GM12878 (cell line): ENCODE data around the gene ROCK2. TPM values are rescaled to one million over a fixed set of nuclear protein-coding genes. Genes with fewer than 3 reads are reported as not detected.

ENCODE experiments used
- ATAC-seq: fragments of 200-7000 bp; cut with Tn5 transposase; 3 replicates; pipeline ENCODE4 v1.9.1; 2020; ENCODE audit warnings: mild to moderate bottlenecking, moderate library complexity
- BruUV-seq: library from RNA; stranded (reverse); fragments of 400-500 nt; replicated peaks from 2 replicates; lab custom pipeline; 2021; lab: Mats Ljungman, UMichigan
- CTCF ChIA-PET: fragments of 300-600 bp; sonication (Branson Sonifier 250); formaldehyde crosslinking; extraction: SDS; loops from one replicate; lab custom pipeline; 2021; ENCODE audit warnings: inconsistent platforms; lab: Yijun Ruan, JAX
- POLR2A ChIA-PET: fragments of 350-600 bp; formaldehyde crosslinking; extraction: SDS; loops from one replicate; lab custom pipeline; 2021; ENCODE audit warnings: inconsistent platforms; lab: Charles Lee
- RAD21 ChIA-PET: fragments of 300-600 bp; sonication (Branson Sonifier 250); formaldehyde crosslinking; loops from one replicate; lab custom pipeline; 2023; ENCODE audit warnings: antibody characterized with exemption; ENCODE audit not compliant: unreplicated experiment; lab: Charles Lee
- SMC1A ChIA-PET: fragments of 300-600 bp; sonication (Branson Sonifier 250); formaldehyde crosslinking; loops from one replicate; lab custom pipeline; 2023; ENCODE audit not compliant: unreplicated experiment, uncharacterized antibody; lab: Charles Lee
- DNase-seq: peaks from one replicate; pipeline ENCODE4 v3.0.0-alpha.2; 2011; ENCODE audit warnings: low read depth, low spot score
- FAIRE-seq: peaks from 3 replicates; lab custom pipeline; 2011; peaks lifted over from hg19 to GRCh38; lab: Jason Lieb, UNC
- H2AFZ ChIP-seq: 2 replicates; pipeline ENCODE4 v1.6.0; 2011; ENCODE audit warnings: low read depth, low read length, control low read depth; ENCODE audit not compliant: control insufficient read depth
- H3K27ac ChIP-seq: 2 replicates; pipeline ENCODE4 v1.5.1; 2011; ENCODE audit warnings: control low read depth; ENCODE audit not compliant: control insufficient read depth, insufficient read depth
- H3K27me3 ChIP-seq, 2 experiments: replicated peaks in 1 of 2; 2 replicates each; pipeline versions ENCODE4 v1.6.0 to v1.6.1; 2011; ENCODE audit warnings: low read length in 1 of 2; ENCODE audit not compliant: control insufficient read depth in 2 of 2, insufficient read depth in 2 of 2
- H3K36me3 ChIP-seq, 2 experiments: 2 replicates each; pipeline ENCODE4 v1.5.1; 2011; ENCODE audit warnings: low read length in 1 of 2; ENCODE audit not compliant: control insufficient read depth in 2 of 2, insufficient read depth in 2 of 2
- H3K4me1 ChIP-seq: 2 replicates; pipeline ENCODE4 v1.6.1; 2011; ENCODE audit warnings: mild to moderate bottlenecking, low read length, moderate library complexity, mixed read lengths; ENCODE audit not compliant: control insufficient read depth, insufficient read depth
- H3K4me2 ChIP-seq: 2 replicates; pipeline ENCODE4 v1.6.0; 2011; ENCODE audit warnings: control low read depth; ENCODE audit not compliant: control insufficient read depth, insufficient read depth
- H3K4me3 ChIP-seq: fragments of 200-600 bp; sonication (generic); 2 replicates; pipeline ENCODE4 v1.5.1; 2016
- H3K79me2 ChIP-seq: 2 replicates; pipeline ENCODE4 v1.6.0; 2011; ENCODE audit warnings: low read length; ENCODE audit not compliant: control insufficient read depth, insufficient read depth
- H3K9ac ChIP-seq: 2 replicates; pipeline ENCODE4 v1.8.0; 2011; ENCODE audit warnings: low read length, control low read depth, mixed read lengths; ENCODE audit not compliant: control insufficient read depth, insufficient read depth
- H3K9me3 ChIP-seq: replicated peaks from 3 replicates; pipeline ENCODE4 v1.5.1; 2011; ENCODE audit warnings: mild to moderate bottlenecking, low read length; ENCODE audit not compliant: control insufficient read depth, insufficient read depth
- H4K20me1 ChIP-seq: 2 replicates; pipeline ENCODE4 v1.6.0; 2011; ENCODE audit not compliant: control insufficient read depth, insufficient read depth
- CHD2 ChIP-seq: IDR thresholded peaks from 2 replicates; pipeline ENCODE4 v1.6.1; 2011; ENCODE audit warnings: low read depth, low read length, improper control_type of control experiment, borderline replicate concordance
- IKZF1 ChIP-seq: fragments of 450-650 bp; conservative IDR thresholded peaks from 2 replicates; pipeline ENCODE4 v1.6.1; 2017; ENCODE audit warnings: antibody characterized with exemption, mild to moderate bottlenecking
- JUND ChIP-seq: IDR thresholded peaks from 2 replicates; pipeline ENCODE4 v1.6.1; 2012; ENCODE audit warnings: low read depth, mild to moderate bottlenecking, low read length, improper control_type of control experiment, moderate library complexity
- KAT2A ChIP-seq: conservative IDR thresholded peaks from 2 replicates; pipeline ENCODE4 v1.6.1; 2011; ENCODE audit warnings: low read depth, low read length; ENCODE audit not compliant: control insufficient read depth
- NFYB ChIP-seq: IDR thresholded peaks from 2 replicates; pipeline ENCODE4 v1.6.1; 2011; ENCODE audit warnings: low read depth, mild to moderate bottlenecking, low read length, improper control_type of control experiment, moderate library complexity; ENCODE audit not compliant: insufficient read depth
- NR2C2 ChIP-seq: IDR thresholded peaks from 2 replicates; pipeline ENCODE4 v1.6.1; 2011; ENCODE audit warnings: borderline replicate concordance, low read depth; ENCODE audit not compliant: control insufficient read depth, insufficient read length
- PAX8 ChIP-seq: fragments of 450-650 bp; IDR thresholded peaks from 2 replicates; pipeline ENCODE4 v1.6.1; 2017; ENCODE audit warnings: mild to moderate bottlenecking, moderate library complexity
- POU2F2 ChIP-seq: IDR thresholded peaks from 3 replicates; pipeline ENCODE4 v1.6.1; 2011; ENCODE audit warnings: low read depth, mild to moderate bottlenecking, low read length, borderline replicate concordance
- SREBF2 ChIP-seq: IDR thresholded peaks from 2 replicates; pipeline ENCODE4 v1.6.1; 2012; ENCODE audit warnings: mild to moderate bottlenecking, low read length
- TCF12 ChIP-seq: IDR thresholded peaks from 2 replicates; pipeline ENCODE4 v1.6.1; 2011; ENCODE audit warnings: low read depth, mild to moderate bottlenecking, low read length
- USF1 ChIP-seq: IDR thresholded peaks from 2 replicates; pipeline ENCODE4 v1.6.1; 2011; ENCODE audit warnings: borderline replicate concordance, low read depth, mild to moderate bottlenecking, moderate library complexity, mixed read lengths, low read length; ENCODE audit not compliant: insufficient read depth; ENCODE audit errors: extremely low read length
- ZBED1 ChIP-seq: IDR thresholded peaks from 2 replicates; pipeline ENCODE4 v1.6.1; 2016; ENCODE audit warnings: borderline replicate concordance
- ZNF207 ChIP-seq: fragments of 450-650 bp; IDR thresholded peaks from 2 replicates; pipeline ENCODE4 v1.6.1; 2014; ENCODE audit warnings: antibody characterized with exemption, mild to moderate bottlenecking, borderline replicate concordance
- ZNF274 ChIP-seq: IDR thresholded peaks from one replicate; pipeline ENCODE4 v1.8.0; 2011; ENCODE audit not compliant: insufficient read length, insufficient read depth
- ZNF592 ChIP-seq: fragments of 450-650 bp; IDR thresholded peaks from 2 replicates; pipeline ENCODE4 v1.6.1; 2017; ENCODE audit warnings: mild to moderate bottlenecking, moderate library complexity
- WGBS: methylation state at CpG from one replicate; pipeline ENCODE4 v1.1.6; 2016; ENCODE audit warnings: low lambda C conversion rate; ENCODE audit not compliant: insufficient replicate concordance, insufficient coverage; ENCODE audit errors: missing lambda C conversion rate; 5-methylcytosine and 5-hydroxymethylcytosine counted together
- in situ Hi-C: fragments of 300-500 bp; cut with MboI; formaldehyde crosslinking; loops from 9 replicates; pipeline ENCODE4 v1.14.3; 2018; ENCODE audit warnings: mixed read lengths
- intact Hi-C: fragments of 100-400 bp; cut with micrococcal nuclease; formaldehyde crosslinking; loops from one replicate; pipeline ENCODE4 v1.14.2; 2022; ENCODE audit not compliant: unreplicated experiment
- polyA plus RNA-seq, 11 experiments: library from polyadenylated mRNA; depleted of rRNA in 4 of 11; unstranded in 6 of 11; stranded (reverse) in 5 of 11; fragments of >200 nt; fragmentation: Nextera tagmentation in 4 of 11; fragmentation: Illumina TruSeq in 1 of 11; extraction: Ambion mirVana in 4 of 11; extraction: Trizol in 1 of 11; gene quantifications; 1 replicate in 1 of 11; 2 replicates in 10 of 11; pipeline versions ENCODE4 v1.2.1 to v1.2.3, GENCODE V29; 2011 to 2016; ENCODE audit warnings: inconsistent platforms in 2 of 11, missing spikeins in 2 of 11, low read depth in 1 of 11
- total RNA-seq, 4 experiments: library from RNA; depleted of rRNA in 3 of 4; stranded (reverse); fragments of >200 nt in 3 of 4; fragmentation: Illumina TruSeq in 1 of 4; extraction: Trizol in 1 of 4; gene quantifications; 2 replicates each; pipeline versions ENCODE4 v1.2.1 to v1.2.3, GENCODE V29; 2013 to 2021

Gene ROCK2
- total and polyA plus RNA-seq, 10 of the 15 experiments (the other 5 are each of a cell fraction or from before 2014, with no cell fraction given) = 4.6 to 22.1 (median 8.3) TPM

- 92% methylated on average over 1 of the region's 1 CpG for WGBS
- ChIA-PET RAD21 (interaction anchor here (1.1 kb wide), 1 partner anchor 96 kb away, joined by 3 read pairs; a partner anchor contains a TSS), SMC1A (interaction anchor here (0.9 to 1.4 kb wide), 4 partner anchors 11 to 183 kb away, joined by 3 to 5 read pairs (median 4); a partner anchor contains a TSS), CTCF (interaction anchor here (1.1 to 2.2 kb wide), 5 partner anchors 11 to 356 kb away, joined by 3 to 6 read pairs (median 4); no protein-coding TSS in a partner anchor), POLR2A (interaction anchor here (0.5 kb wide), 1 partner anchor 34 kb away, joined by 3 read pairs; no protein-coding TSS in a partner anchor)
- Histone ChIP-seq H3K4me2 (no peak overlapping the region), H3K79me2 (no peaks in the 10 kb centered on the region), H3K4me1 (no peaks in the 10 kb centered on the region), H3K9ac (no peak overlapping the region), H4K20me1 (no peaks in the 10 kb centered on the region), H3K4me3 (no peak overlapping the region), H2AFZ (no peak overlapping the region), H3K36me3 (peaks cover 0 to 3% of the 10 kb centered on the region in 2 experiments; a peak in 1 of 4 replicates), H3K27me3 (no peaks in the 10 kb centered on the region), H3K9me3 (no peaks in the 10 kb centered on the region), H3K27ac (no peak overlapping the region)
- FAIRE-seq (no peak), ATAC-seq (no peak), DNase-seq (no peak)
- in situ Hi-C loops (no loop called here), intact Hi-C loops (no loop called here)
- BruUV-seq = no TSS peak
- TF ChIP-seq ZNF592 (no peak), USF1 (no peak), KAT2A (no peak), ZNF274 (no peak), SREBF2 (no peak), JUND (no peak), ZBED1 (no peak), IKZF1 (no peak), POU2F2 (no peak), CHD2 (no peak), NR2C2 (no peak), ZNF207 (no peak), PAX8 (no peak), NFYB (no peak), TCF12 (no peak)
Observed at GRCh38 chr2:11228692-11229091, 115.7 kb downstream of the ROCK2 start.
